IMR-90 (cell line): ENCODE measurements around the gene FABP7.

Experiments
- CHD1 ChIP-seq: IDR thresholded peaks from 2 replicates; pipeline ENCODE4 v1.6.1; 2012; ENCODE audit warnings: low read depth, low read length, improper control_type of control experiment
- POLR2A ChIP-seq: IDR thresholded peaks from 2 replicates; pipeline ENCODE4 v1.6.1; 2012; ENCODE audit warnings: mild to moderate bottlenecking, low read depth, low read length
- RAD21 ChIP-seq: IDR thresholded peaks from 2 replicates; pipeline ENCODE4 v1.6.1; 2012; ENCODE audit warnings: low read length, improper control_type of control experiment
- RCOR1 ChIP-seq: IDR thresholded peaks from 2 replicates; pipeline ENCODE4 v1.6.1; 2012; ENCODE audit warnings: mild to moderate bottlenecking, low read length, improper control_type of control experiment; ENCODE audit not compliant: insufficient replicate concordance
- RFX5 ChIP-seq: IDR thresholded peaks from 2 replicates; pipeline ENCODE4 v1.8.0; 2012; ENCODE audit warnings: low read depth, mild to moderate bottlenecking, low read length, moderate library complexity
- TF ChIP-seq, protein P1 (sequence below): fragments of 150-350 bp; IDR thresholded peaks from 2 replicates; pipeline ENCODE4 v1.6.1; 2017; ENCODE audit warnings: mild to moderate bottlenecking, antibody characterized with exemption, low read length, low read depth
- TF ChIP-seq, protein P2 (sequence below): conservative IDR thresholded peaks from 2 replicates; pipeline ENCODE4 v1.5.1; 2012; ENCODE audit warnings: mild to moderate bottlenecking, low read depth, low read length, improper control_type of control experiment

DNA sequence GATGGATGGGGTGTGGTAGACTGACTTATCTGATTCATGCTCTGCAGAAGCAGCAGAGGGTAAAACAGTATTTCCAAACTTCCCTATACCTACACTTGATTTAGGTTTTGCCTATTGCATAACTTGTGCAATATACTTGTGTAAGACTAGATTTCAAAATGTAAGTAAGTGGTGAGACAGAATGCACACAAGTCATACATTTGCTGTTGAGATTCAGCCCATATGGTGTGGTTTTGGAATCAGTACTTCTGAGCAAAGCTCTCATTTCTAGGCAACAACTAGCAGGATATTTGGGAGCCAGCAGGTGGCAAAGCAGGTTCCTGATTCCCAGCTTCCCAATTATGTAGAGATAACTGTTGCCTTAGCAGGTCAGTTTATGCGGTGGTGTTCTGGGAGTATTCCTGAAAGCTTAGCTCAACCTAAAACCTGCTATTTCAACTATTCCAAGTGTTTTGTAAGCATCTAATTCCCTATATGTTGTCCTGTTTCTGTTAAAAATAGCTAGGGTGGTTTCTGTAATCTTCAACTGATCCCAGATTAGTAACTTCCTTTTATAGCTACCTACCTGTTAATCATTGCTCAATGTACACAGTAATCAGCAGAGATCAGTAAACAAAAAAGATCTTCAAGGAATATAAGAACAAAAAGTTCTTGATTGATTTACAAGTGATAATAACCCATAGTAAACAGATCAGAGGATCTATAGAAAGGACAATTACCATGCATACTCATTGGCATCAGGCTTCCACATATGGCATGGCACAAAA lies 8.5 kb upstream of the FABP7 start:
- TF ChIP-seq, protein P1, sequence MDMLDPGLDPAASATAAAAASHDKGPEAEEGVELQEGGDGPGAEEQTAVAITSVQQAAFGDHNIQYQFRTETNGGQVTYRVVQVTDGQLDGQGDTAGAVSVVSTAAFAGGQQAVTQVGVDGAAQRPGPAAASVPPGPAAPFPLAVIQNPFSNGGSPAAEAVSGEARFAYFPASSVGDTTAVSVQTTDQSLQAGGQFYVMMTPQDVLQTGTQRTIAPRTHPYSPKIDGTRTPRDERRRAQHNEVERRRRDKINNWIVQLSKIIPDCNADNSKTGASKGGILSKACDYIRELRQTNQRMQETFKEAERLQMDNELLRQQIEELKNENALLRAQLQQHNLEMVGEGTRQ, result no peak
- TF ChIP-seq, protein P2, sequence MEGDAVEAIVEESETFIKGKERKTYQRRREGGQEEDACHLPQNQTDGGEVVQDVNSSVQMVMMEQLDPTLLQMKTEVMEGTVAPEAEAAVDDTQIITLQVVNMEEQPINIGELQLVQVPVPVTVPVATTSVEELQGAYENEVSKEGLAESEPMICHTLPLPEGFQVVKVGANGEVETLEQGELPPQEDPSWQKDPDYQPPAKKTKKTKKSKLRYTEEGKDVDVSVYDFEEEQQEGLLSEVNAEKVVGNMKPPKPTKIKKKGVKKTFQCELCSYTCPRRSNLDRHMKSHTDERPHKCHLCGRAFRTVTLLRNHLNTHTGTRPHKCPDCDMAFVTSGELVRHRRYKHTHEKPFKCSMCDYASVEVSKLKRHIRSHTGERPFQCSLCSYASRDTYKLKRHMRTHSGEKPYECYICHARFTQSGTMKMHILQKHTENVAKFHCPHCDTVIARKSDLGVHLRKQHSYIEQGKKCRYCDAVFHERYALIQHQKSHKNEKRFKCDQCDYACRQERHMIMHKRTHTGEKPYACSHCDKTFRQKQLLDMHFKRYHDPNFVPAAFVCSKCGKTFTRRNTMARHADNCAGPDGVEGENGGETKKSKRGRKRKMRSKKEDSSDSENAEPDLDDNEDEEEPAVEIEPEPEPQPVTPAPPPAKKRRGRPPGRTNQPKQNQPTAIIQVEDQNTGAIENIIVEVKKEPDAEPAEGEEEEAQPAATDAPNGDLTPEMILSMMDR, result no peak
- no peak for TF ChIP-seq POLR2A
- TF ChIP-seq RCOR1, result no peak
- no peak for TF ChIP-seq RFX5
- TF ChIP-seq RAD21, result no peak
- TF ChIP-seq CHD1, result no peak
